Activated T-helper 1 cell treated with anti-CD3 and anti-CD28 coated beads, Interleukin-2, amount 50 U/mL, for 16 hours (primary cell): ENCODE data around the gene ZNF396.

Experiments used
- DNase-seq, 2 donors: peaks; one replicate each; pipeline ENCODE4 v3.0.0-alpha.2; 2020; ENCODE audit warnings: low read depth in 1 of 2, low spot score in 1 of 2

The ZNF396 gene

DNA sequence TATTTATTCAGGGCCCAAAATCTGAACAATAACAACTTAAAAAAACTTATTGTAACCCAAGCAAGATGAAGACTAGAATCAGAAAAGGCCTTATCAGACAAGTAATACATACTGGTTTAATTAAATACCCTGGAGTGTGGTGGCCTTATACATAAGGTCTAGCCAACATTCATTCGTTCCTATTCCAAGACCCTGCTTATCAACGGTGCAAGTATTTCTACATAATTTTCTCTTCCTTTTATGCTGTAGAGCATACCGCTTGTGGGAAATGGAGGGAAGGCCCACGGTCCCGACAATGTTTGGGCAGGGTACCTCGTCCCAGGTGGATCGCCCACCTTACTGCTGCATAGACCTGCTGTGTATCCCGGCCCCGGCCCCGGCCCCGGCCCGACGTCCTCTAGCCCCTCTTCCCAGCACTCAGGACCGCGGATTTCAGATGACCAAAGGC lies 33.6 kb downstream of the ZNF396 start:
- no peak for DNase-seq

DNA sequence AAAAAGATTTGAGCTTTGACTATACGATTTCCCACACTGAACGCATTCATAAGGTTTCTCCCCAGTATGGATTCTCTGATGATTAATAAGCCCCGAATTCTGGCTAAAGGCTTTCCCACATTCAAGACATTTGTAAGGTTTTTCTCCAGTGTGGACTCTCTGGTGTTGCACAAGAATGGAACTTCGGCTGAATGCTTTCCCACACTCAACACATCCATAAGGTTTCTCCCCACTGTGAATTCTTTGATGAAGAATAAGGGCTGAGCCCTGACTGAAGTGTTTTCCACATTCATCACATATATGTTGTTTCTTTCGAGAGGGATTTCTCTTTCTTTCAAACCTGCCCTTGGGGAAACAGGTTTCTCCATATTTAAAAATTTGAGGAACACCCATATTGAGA lies 39.9 kb downstream of the ZNF396 start:
- no peak for DNase-seq

DNA sequence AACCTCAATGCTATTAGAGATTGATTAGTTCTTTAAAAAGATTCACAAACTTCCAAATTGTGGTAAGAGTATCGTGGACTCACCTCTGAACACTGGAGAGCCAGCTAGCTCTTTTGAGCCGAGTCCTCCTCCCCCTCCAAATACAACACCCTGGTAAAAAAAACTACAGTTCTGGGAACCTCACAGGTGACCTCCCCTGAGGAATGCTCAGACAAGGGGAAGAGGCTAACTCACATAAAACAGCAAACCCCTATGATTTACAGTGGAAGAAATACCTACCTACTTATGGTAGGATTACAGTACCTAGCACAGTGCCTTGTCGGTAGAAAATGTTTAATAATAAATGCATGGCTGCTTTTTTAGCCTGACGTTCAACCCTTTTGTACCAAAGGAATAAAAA lies 41.3 kb downstream of the ZNF396 start:
- DNase-seq = no peak

DNA sequence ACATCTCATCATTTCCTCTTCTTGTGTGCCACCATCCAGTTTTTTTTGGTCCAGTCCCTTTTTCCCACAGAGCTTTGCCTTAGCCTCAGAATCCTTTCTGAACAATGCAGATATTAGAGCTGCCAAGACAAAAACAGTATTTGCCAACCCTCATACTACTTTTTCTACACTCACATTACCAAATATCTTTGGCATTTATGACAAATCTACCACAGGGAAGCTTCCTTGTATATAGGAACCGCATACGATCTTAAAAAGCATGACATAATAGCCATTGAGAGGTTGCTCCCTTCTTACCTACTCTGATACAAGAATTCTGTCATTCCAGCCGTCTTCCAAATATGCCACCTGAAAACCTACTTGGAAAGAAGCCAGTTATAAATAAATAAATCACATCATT lies 42.3 kb downstream of the ZNF396 start:
- DNase-seq = no peak

DNA sequence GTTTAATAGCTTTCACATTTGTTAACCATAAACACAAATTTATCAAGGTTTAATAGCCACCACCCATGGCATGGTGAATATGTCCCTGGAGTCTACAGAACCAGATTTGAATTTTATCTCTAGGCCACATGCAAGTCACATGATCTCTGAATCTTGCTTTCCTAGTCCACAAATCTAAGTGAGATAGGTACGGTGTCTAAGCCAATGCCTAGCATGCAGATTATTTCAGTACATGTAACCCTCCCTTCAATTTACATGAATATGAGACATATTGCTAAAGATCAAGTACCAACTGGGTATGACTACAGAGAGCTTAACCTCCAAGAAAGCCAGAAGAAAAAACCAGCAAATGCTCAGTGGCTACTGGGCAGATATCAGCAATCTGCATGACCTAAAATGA lies 42.9 kb downstream of the ZNF396 start:
- no peak for DNase-seq

DNA sequence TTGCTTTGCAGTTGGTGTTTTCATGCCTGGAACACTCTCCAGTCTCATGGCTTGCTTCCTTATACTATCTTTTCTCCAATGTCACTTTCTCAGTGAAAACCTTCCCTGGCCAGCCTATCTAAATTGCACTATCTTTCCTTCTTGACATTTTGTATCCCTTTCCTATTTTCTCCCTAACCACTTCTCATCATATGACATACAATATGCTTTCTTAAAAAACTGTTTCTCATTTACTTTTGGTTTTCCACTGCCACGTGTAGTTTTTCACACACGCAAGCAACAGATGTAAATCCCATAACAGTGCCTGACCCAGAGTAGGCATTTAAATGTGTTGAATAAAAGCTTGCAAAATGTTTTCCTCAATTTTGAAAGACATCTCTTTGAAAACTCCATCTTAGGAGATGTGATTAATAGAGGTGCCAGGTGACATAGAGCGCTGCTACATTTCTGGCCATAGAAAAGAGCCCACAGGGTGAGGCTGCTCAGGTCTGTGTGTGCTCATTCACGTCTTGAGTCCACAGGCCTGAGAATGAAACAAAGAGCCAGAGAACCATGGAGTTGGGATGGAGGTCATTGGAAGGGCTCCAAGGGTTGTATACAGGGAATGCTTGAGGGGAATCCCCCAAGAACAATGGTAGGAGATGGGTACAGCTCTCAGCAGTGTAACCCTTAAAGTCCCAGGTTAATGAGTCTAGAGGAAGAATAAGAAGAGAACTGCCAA lies 45.6 kb downstream of the ZNF396 start:
- DNase-seq = no peak

DNA sequence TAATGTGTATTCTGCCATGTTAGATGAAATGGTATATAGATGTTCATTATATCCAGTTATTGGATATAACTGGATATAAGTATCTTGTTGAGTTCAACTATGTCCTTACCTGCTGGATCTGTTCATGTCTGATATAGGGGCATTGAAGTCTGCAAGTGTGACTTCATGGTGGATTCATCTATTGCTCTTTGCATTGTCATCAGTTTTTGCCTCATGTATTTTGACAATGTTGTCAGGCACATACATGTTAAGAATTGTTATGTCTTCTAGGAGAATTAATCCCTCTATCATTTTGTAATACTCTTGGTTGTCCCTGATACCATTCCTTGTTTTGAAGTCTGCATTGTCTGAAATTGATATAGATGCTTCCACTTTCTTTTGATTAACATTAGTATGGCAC lies 48.3 kb downstream of the ZNF396 start:
- DNase-seq = no peak

GRCh38 chr18:35326695-35327387 lies 50.3 kb downstream of the ZNF396 start:
- no peak for DNase-seq

DNA sequence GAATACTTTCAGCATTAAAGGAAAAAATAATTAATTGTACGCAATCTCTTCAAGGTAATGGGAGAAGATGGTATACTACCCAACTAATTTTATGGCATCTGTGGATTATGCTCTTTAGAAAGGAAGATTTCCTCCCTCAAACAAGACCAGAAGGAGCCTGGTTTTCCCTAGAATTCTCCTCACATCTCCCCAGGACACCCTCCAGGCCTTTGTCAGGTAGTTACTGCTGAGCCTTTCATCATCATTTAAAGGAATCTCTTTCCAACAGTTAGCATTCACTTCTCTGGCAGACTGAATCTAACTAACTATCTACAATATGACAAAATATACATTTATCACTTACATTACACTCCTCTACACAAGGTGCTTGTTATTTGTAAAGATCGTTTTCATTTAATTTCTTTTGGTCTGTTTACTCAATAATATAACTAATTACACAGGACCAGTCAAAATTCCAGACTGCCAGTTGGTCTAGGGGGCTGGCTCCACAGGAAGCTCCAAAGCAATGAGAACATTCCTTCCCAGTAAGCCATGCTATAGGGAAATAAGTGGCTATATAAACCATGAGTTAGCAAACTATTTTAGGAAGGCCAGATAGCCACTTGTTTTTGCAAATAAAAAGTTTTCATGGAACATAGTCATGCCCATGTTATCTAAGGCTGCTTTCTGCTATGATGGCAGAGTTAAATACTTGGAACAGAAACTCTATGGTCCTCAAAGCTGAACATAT lies 52.0 kb downstream of the ZNF396 start:
- DNase-seq = no peak

GRCh38 chr18:35322486-35323458 lies 54.4 kb downstream of the ZNF396 start:
- no peak for DNase-seq
